IPS-NIHi7 (cell line): ENCODE data around the gene TTC17.
"Not testable (repeated sequence)": the region's sequence is repeated elsewhere in the genome, so short reads cannot be mapped to it uniquely, and the experiment has no call there.

ENCODE experiments used
- DNase-seq: peaks from one replicate; pipeline ENCODE4 v3.0.0; 2012; ENCODE audit warnings: mixed read lengths; ENCODE audit errors: extremely low spot score

Gene TTC17

DNA sequence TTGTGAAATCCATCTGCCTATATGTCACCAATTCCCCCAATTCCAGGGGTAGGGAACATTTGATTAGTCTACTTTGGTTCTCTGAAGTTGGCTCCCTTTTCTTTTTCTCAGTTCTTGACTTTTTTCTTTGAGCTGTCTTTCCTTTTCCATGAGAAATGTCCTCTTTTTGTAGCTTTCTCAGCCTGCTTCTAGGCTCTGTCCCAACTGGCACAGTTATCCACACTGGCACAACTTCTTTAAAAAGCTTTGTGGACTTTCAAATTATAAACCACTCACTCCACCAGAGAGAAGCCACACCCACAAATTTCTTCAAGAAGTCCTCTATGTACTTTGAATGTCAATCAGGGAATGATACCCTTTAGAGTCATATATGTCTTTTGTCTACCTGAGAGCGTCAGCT is 100.5 kb downstream of the TTC17 start:
- DNase-seq, result no peak

- DNase-seq, result no peak
These were observed 103.6 kb downstream of the TTC17 start for GRCh38 chr11:43462359-43462758.

GRCh38 chr11:43467958-43468357 is 109.2 kb downstream of the TTC17 start:
- no peak for DNase-seq

DNA sequence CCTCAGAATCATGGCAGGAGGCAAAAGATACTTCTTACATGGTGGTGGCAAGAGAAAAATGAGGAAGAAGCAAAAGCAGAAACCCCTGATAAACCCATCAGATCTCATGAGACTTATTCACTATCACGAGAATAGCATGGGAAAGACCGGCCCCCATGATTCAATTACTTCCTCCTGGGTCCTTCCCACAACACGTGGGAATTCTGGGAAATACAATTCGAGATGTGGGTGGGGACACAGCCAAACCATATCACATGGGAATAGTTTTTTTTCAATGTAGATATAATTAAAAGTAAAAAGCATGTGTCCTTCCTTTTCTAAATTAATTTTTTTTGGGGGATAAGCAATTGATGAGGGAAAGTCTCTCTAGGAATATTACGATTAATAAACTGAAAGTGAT is 118.8 kb downstream of the TTC17 start:
- not testable (repeated sequence) for DNase-seq

DNA sequence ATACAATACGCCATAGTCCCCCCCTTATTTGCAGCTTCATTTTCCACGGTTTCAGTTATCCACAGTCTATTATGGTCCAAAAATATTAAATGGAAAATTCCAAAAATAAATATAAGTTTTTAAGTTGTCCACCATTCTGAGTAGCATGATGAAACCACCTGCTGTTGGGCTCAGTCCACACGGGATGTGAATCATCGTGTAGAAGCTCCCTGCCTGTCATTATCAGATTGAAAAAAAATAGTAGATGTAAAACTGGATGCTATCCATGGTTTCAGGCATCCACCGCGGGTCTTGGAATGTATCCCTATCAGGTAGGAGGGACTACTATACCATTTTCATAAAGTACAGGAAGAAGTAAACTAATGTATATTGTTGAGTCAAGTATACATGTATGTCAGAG is 127.4 kb downstream of the TTC17 start:
- no peak for DNase-seq

DNA sequence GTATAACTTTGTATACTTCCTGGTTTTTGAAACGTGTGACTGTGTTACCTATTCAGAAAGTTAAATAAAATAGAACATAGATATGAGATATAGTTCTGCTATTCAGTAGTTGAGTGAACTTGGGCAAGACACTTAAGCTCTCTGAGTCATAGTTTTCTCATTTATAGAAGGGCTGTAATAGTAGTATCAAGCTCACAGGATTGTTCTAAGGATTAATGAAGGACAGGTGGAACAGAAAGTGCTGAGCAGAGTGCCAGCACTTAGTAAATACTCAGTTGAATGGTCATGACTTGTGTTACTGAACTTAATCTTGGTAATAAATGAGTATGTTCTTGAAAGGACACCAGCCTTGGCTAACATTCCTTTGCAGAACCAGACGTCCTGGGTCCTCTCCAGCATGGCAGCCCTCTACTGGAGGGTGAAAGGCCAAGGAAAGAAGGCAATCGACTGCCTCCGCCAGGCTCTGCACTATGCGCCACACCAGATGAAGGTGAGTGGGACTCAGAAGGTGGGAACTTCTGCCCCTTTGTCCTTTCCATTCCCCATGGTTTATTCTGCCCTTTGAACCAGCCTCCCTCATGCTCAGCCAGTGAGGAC is 131.2 kb downstream of the TTC17 start:
- DNase-seq, result no peak

GRCh38 chr11:43492701-43493100 is 134.0 kb downstream of the TTC17 start:
- DNase-seq, result no peak

- DNase-seq, result no peak
These were observed 134.7 kb downstream of the TTC17 start for GRCh38 chr11:43493431-43493830.

- no peak for DNase-seq
These were observed 138.4 kb downstream of the TTC17 start for GRCh38 chr11:43497144-43497543.

- DNase-seq, result no peak
These were observed 139.8 kb downstream of the TTC17 start for GRCh38 chr11:43498561-43498960.

DNA sequence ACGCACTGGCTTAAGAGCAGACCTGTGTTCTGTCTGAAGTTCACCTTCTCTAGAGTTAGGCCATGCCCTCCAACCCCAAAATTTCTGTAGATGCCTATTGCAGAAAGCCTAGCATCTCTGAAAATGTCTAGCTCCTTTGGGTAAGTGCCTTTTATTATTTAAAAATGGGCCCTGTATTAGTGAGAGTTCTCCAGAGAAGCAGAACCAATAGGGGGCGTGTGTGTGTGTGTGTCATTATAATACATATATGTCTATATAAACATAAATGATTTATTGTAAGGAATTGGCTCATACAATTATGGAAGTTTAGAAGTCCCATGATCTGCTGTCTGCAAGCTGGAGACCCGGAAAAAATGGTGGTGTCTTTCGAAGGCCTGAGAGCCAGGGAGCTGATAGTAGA is 144.7 kb downstream of the TTC17 start:
- no peak for DNase-seq

DNA sequence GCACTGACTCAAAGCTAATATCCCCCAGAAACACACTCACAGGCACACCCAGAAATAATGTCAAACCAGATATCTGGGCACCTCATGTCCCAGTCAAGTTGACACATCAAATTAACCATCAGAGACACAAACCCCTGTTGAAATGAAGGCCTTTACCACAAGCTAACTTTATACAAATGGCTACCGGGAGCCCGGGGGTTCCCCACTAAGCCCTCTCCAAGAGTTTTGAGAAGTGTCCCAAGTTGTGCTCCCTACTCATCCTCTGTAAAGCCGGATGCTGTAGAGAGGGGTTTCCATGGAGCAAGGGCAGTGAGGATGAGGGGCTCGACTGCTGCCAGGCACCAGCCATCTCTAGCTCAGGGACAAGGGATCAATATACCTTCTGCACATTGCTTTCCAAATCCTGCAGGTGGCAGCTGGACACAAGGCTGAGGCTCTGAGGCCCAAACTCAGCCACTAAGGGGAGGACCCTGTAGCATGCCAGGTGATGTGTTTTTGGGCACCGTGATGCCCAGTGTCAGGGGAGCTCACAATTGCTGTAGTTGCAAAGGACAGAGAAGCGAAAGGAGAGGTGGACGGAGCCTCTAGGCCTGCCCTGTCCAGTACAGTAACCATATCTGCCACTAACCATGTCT is 145.7 kb downstream of the TTC17 start:
- peak; percentile 76 for DNase-seq

DNA sequence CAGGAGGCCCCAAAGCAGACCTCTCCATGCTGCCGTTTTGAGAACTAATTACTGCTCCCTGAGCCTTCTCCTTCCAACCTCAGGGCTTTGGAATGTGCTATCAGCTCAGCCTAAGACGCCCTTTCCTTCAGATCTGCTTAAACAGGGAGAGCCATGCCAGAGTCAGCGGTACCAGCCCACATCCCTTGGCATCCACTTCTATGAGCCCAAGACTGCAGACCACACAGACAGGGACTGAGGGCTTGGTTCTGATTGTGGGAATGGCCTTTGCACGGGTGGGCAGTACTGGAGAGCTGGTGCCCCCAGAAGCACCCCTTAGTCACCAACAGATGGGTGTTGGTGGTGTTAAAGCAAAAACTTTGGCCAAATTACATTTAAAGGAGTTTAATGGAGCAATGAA is 146.5 kb downstream of the TTC17 start:
- no peak for DNase-seq

- no peak for DNase-seq
These were observed 148.5 kb downstream of the TTC17 start for GRCh38 chr11:43507171-43507570.

GRCh38 chr11:43508511-43508918 is 149.8 kb downstream of the TTC17 start:
- no peak for DNase-seq

DNA sequence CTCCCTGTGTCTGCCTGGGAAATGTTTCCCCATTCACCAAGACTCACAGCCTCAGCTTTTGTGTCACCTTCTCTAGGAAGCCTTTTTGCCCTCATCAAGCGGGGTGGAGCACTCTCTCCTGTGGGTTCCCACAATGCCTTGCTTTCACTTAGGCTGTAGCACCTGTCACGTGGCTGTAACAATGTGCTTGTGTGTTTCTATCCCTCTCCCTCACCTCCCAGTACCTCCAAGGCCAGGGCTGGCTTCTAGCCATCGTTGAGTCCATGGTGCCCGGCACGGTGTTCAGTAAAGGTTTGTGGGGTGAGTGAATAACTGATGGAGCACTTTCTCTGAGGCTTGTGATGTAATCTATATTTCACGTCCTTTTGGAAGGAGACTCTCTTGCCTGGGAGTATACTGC is 153.2 kb downstream of the TTC17 start:
- no peak for DNase-seq

DNA sequence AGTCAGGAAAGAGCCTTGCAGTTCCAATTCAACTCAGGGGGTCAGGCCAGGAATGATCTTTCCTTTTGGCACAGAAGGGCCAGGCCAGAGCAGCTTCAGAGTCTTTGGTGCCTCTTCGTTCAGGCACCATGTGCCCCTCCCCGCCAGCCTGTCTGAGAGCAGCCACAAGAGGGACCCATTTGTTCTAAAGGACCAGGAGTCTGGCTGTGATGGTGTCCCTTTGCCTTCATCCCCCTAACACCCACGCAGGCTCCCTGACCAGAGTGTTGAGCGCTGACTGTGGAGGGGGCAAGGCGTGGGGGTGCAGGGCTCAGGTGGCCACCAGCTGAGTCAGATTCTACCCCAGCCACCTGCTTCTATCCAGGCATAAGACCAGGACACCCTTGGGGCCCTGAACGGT is 156.4 kb downstream of the TTC17 start:
- DNase-seq, result peak; percentile 76

DNA sequence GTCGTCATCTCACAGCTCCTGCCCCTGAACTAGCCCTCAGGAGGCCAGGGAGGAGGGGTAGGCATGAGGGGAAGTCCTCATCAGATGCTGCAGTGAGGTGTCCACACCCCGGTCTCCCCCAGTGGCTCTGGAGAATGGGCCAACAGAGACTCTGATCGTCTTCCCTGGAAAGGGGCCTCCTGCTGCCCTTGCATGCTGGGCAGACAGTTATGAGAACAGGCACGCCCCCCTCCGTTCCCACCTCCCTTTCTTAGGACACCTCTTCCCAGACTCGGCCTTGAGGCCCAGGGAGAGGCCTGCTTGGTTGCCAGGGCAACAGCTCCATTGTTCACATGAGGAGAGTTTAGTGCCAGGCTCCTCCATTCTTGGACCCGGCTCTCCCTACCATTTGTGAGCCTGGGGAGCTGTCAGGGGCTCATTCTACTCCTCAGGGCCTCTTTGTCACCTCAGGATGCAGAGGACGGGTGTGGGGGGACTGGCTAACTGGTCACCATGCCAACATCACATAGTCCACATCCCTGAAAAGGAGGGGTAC is 157.7 kb downstream of the TTC17 start:
- no peak for DNase-seq

- DNase-seq, result no peak
These were observed 158.8 kb downstream of the TTC17 start for GRCh38 chr11:43517518-43517917.

- DNase-seq, result no peak
These were observed 159.9 kb downstream of the TTC17 start for GRCh38 chr11:43518408-43519160.

DNA sequence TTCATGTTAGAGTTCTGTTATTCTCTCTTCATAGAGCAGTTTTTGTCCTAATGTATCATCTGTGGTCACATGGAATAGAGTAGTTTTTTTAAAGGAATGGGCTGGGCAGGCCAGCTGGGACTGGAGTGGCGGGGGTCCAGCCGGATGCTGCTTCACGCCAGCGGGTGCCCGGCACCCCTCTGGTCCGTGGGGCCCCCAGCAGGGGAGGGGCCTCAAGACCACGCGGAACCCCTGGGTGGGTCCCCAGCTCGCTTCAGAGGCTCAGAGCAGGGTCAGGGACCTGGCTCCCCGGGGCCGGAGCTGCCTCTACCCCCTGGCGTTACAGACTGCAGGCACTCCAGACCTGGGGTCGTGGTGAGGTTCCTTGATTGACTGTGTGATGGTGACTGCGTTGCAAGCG is 162.8 kb downstream of the TTC17 start:
- no peak for DNase-seq

GRCh38 chr11:43523632-43524031 is 164.9 kb downstream of the TTC17 start:
- DNase-seq, result no peak

- no peak for DNase-seq
These were observed 173.3 kb downstream of the TTC17 start for GRCh38 chr11:43532041-43532440.
